ENCODE measurements around the gene HILPDA. TPM values are rescaled to one million over a fixed set of nuclear protein-coding genes. Genes with fewer than 3 reads are reported as not detected.
"Not testable (repeated sequence)": the region's sequence is repeated elsewhere in the genome, so short reads cannot be mapped to it uniquely, and the experiment has no call there.

Gene HILPDA
- total RNA-seq, 1 donor from 2014 or later: 13.1 TPM

GRCh38 chr7:128488134-128488533 lies 32.5 kb downstream of the HILPDA start:
- H3K27ac ChIP-seq; H3K4me3 ChIP-seq; intact Hi-C loops (cut with DNase I); H3K27me3 ChIP-seq (ENCODE audit: low read depth); ATAC-seq; H3K4me1 ChIP-seq; DNase-seq; H3K9me3 ChIP-seq: not testable (repeated sequence)
- H3K36me3 ChIP-seq: peaks cover 27% of the 10 kb centered on the region

DNA sequence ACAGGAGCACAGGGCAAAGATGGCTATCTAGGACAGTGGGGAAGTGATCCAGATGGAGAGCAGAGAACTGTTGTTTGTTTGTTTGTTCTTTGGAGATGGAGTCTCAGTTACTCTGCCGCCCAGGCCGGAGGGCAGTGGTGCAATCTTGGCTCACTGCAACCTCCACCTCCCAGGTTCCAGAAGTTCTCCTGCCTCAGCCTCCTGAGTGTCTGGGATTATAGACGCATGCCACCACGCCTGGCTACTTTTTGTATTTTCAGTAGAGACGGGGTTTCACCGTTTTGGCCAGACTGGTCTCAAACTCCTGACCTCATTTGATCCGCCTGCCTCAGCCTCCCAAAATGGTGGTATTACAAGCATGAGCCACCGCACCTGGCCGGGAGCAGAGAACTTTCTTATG lies 41.7 kb downstream of the HILPDA start:
- Histone ChIP-seq H3K27me3 (ENCODE audit: low read depth) (no peaks in the 10 kb centered on the region), H3K36me3 (peaks cover 84% of the 10 kb centered on the region), H3K4me1 (no peaks in the 10 kb centered on the region), H3K4me3 (no peak overlapping the region), H3K9me3 (no peaks in the 10 kb centered on the region), H3K27ac (no peak overlapping the region)
- no peak for TF ChIP-seq CTCF (IDR thresholded peaks at IDR 0.05)
- DNase-seq (no peak), ATAC-seq (no peak)
- intact Hi-C loops (cut with DNase I): no loop called here

- H3K27me3 ChIP-seq (ENCODE audit: low read depth); intact Hi-C loops (cut with DNase I); H3K4me3 ChIP-seq; H3K9me3 ChIP-seq; H3K27ac ChIP-seq; H3K4me1 ChIP-seq; ATAC-seq; DNase-seq: not testable (repeated sequence)
- H3K36me3 ChIP-seq: peaks cover 29% of the 10 kb centered on the region
These were observed 49.7 kb downstream of the HILPDA start for GRCh38 chr7:128505416-128505815.

DNA sequence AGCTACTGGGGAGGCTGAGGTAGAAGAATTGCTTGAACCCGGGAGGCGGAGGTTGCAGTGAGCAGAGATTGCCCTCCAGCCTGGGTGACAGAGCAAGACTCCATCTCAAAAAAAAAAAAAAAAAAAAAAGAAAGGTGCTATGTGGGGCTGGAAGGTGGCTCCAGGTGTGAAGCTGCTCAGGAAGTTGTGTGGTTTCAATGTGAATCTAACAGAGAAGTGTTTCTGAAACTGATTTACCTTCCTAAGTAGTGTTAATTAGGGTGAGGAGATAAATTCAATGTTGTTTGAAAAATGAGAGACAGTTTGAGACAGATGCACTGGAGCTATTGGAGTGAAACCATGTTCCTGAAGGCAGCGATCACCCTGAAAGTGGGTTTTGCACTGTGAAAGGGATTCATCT lies 51.1 kb downstream of the HILPDA start:
- intact Hi-C loops (cut with DNase I); DNase-seq: not testable (repeated sequence)

DNA sequence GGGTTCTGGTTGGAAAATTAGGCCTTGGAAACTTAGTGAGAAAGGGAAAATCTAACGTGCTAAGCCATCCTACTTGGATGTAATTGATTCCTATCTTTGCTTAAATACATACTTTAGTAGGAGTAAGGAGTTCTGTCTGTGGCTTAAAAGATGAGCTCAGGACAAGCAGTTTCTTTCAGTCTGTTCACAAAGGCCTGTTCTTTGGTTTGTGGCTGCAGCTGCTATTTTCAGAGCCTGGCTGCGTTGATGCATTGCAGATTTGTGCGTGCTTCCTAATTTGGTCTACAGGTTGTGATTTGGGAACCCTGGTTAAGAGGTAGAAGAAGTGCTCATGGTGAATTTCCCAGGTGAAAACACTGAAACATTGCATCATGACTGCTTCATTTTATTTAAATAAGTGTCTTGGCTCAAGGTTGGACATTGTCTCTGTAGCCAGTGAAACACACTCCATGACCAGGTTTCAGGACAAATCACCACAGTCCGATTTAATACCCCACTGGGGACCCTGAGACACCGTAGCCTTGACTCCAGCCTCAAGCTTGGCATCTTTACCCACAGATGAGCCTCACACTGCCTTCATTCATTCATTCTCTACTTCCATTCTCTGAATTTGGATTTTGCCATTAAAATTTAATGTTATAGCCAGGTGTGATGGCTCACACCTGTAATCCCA lies 51.8 kb downstream of the HILPDA start:
- intact Hi-C loops (cut with DNase I); H3K27ac ChIP-seq; ATAC-seq; H3K4me3 ChIP-seq; H3K27me3 ChIP-seq (ENCODE audit: low read depth); H3K4me1 ChIP-seq; DNase-seq; H3K9me3 ChIP-seq: not testable (repeated sequence)
- H3K36me3 ChIP-seq: peaks cover 14% of the 10 kb centered on the region

More for the DNA sequence above, 51.1 kb downstream of the HILPDA start:
- not testable (repeated sequence) for H3K9me3 ChIP-seq; ATAC-seq; H3K4me1 ChIP-seq; H3K4me3 ChIP-seq; H3K27ac ChIP-seq; H3K27me3 ChIP-seq (ENCODE audit: low read depth)
- H3K36me3 ChIP-seq: peaks cover 18% of the 10 kb centered on the region

Other genes with a start within 250 kb of the HILPDA start
- gene LEP, start 214.6 kb upstream of the HILPDA start, total RNA-seq: not detected
- gene RBM28, start 112.0 kb upstream of the HILPDA start, total RNA-seq: 26.9 TPM
- 0.47 TPM for gene PRRT4, start 94.2 kb upstream of the HILPDA start, total RNA-seq
- 93.4 TPM for gene IMPDH1, start 45.9 kb upstream of the HILPDA start, total RNA-seq
- 19.1 TPM for gene METTL2B, start 20.9 kb downstream of the HILPDA start, total RNA-seq
- gene GARIN1A, start 216.4 kb downstream of the HILPDA start, total RNA-seq: 3.4 TPM